Measurements from ENCODE around the gene MCL1. TPM values are rescaled to one million over a fixed set of nuclear protein-coding genes. Genes with fewer than 3 reads are reported as not detected.

Gene MCL1
- total RNA-seq, 1 donor from 2014 or later, result 268 TPM

DNA sequence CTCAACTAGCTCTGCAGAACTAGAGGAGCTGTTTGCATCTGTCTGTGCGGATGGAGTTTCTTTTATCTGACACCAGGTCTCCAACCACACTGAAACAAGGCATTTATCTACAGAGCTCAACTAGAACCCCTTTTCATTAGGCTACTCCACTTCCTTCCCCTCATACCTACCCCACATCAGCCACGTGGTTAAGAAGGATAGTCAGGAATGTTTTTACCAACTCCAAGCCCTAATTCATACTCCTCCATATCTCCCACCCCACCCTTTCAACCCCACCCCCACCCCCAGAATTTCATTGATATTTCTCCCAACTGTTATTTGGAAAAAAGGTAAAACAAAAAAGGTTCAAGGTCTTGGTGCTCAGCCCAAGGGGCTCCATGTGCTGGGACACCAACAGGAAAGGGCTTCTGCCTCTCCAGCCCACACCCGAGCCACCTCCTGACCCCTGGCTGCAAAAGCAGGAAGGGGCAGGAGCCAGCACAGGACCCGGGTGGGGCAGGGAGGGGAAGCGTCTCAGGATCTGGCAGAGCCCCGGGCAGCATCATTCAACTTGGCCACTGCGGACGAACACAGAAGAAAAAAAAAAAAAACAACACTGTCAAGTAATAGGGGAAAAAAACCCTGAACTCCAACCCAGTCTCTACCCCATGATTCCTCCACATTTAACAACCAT lies 43.0 kb upstream of the MCL1 start:
- TF ChIP-seq, protein P1, sequence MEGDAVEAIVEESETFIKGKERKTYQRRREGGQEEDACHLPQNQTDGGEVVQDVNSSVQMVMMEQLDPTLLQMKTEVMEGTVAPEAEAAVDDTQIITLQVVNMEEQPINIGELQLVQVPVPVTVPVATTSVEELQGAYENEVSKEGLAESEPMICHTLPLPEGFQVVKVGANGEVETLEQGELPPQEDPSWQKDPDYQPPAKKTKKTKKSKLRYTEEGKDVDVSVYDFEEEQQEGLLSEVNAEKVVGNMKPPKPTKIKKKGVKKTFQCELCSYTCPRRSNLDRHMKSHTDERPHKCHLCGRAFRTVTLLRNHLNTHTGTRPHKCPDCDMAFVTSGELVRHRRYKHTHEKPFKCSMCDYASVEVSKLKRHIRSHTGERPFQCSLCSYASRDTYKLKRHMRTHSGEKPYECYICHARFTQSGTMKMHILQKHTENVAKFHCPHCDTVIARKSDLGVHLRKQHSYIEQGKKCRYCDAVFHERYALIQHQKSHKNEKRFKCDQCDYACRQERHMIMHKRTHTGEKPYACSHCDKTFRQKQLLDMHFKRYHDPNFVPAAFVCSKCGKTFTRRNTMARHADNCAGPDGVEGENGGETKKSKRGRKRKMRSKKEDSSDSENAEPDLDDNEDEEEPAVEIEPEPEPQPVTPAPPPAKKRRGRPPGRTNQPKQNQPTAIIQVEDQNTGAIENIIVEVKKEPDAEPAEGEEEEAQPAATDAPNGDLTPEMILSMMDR (IDR thresholded peaks at IDR 0.05; ENCODE audit: unreplicated experiment), result no peak
- DNase-seq (ENCODE audit: low spot score in 2 of 2, unreplicated experiment in 2 of 2), result no peak
- no peaks in the 10 kb centered on the region for H3K9me3 Mint-ChIP-seq
- no peaks in the 10 kb centered on the region for H3K27me3 Mint-ChIP-seq (ENCODE audit: low read depth)
- H3K36me3 Mint-ChIP-seq, result peaks cover 42% of the 10 kb centered on the region
- peaks cover 27% of the 10 kb centered on the region for H3K4me1 Mint-ChIP-seq
- no peak overlapping the region for H3K4me3 Mint-ChIP-seq
- H3K27ac Mint-ChIP-seq, result peak overlapping the region; percentile 62

DNA sequence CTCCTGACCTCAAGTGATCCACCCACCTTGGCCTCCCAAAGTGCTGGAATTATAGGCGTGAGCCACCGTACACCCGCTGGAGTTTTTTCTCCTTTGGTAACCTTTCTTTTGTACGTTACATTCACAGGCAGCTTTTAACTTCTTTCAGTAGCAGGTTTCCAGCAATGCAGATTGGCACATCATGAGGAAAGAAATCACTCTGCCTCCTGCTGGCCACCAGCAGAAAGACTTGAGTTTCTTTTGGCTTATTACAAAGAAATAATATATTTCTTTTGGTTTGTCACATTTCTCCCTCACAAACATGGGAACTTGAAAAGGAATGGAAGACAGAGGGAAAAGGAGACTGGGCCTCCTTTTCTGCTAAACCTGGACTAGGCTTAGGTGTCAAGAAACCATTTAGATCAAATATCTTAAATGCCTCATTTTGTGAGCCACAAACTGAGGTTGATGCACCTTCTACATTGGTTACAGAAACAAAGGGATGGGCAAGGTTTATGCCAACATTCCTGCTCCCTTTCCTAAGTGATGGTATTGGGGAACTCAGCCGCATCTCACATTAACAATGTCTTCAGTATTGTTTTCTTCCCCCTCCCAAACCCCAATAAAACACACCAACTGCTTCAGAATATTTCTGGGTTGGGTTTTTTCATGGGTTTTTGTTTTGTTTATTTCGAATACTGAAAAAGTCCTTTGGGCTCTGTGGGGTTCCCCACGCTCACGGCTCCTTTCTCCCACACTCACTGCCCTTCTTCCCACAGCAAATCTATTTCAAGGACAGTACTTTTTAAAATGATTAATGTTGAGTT lies 42.3 kb upstream of the MCL1 start:
- H3K9me3 Mint-ChIP-seq, result no peaks in the 10 kb centered on the region
- TF ChIP-seq, protein P1 (IDR thresholded peaks at IDR 0.05; ENCODE audit: unreplicated experiment), result peak; percentile 79
- peak overlapping the region; percentile 44 for H3K27ac Mint-ChIP-seq

DNA sequence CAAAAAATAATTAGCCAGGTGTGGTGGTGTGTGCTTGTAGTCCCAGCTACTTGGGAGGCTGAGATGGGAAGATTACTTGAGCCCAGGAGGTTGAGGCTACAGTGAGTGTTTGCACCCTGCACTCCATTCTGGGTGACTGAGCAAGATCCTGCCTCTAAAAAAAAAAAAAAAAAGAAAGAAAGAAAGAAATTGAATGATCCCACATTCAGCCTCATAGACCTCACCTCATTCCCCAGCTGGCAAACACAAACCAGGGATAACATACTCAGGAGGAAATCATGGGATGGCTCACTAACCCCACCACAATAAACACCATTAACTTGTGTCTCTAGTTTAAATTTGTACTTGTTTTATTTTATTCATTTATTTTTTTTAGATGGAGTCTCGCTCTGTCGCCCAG lies 41.5 kb upstream of the MCL1 start:
- no peak for DNase-seq (ENCODE audit: low spot score in 2 of 2, unreplicated experiment in 2 of 2)
- Mint-ChIP-seq H3K27me3 (ENCODE audit: low read depth) (no peaks in the 10 kb centered on the region), H3K4me1 (peaks cover 27% of the 10 kb centered on the region), H3K27ac (no peak overlapping the region), H3K36me3 (peaks cover 42% of the 10 kb centered on the region), H3K4me3 (no peak overlapping the region), H3K9me3 (no peaks in the 10 kb centered on the region)
- TF ChIP-seq, protein P1 (IDR thresholded peaks at IDR 0.05; ENCODE audit: unreplicated experiment), result no peak

More for the DNA sequence above, 42.3 kb upstream of the MCL1 start:
- Mint-ChIP-seq H3K4me1 (peaks cover 27% of the 10 kb centered on the region), H3K36me3 (peaks cover 39% of the 10 kb centered on the region), H3K4me3 (no peak overlapping the region), H3K27me3 (ENCODE audit: low read depth) (no peaks in the 10 kb centered on the region)
- DNase-seq (ENCODE audit: low spot score in 2 of 2, unreplicated experiment in 2 of 2), result no peak

DNA sequence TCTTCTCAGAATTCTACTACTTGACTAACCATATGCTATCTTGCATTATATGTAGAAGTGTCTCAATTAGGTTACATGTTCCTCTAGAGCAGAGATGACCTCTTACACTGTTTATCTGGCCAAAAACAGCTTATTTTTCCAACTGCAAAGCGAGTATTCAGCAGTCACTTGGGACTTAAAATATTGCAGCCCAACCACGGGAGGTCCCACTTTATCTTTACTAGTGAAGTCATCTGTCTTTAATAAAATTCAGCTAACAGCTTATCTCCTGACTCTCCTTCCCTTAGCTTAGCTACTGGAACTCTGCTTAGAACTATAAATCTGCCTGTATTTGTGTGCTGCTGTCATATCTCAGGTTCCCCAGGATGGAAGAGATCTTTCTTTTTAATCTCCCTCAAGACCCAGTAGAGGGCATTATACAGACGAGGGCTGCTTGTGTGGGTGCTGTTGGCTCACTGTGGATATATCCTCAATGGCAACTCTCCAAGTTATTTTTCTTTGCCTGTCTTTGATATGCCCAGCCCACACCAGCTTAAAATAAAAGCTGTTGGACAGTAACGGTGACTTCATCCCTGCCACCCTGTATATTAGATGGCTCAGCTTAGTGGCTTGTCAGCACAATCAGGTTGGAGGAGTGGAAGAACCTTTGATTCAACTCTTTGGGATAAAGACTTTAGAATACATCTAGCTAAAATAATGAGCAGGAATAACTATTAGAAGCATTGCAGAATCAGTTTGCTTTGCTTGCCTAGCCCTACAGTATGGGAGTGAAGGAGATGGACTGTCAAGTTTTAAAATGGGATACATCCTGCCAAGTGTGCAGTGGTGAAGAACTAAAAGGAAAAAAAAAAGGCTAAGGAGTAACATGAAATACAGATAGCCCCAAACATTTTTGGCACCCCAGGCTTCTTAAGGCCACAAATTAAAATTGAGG lies 40.4 kb upstream of the MCL1 start:
- H3K36me3 Mint-ChIP-seq, result peaks cover 43% of the 10 kb centered on the region
- DNase-seq (ENCODE audit: low spot score in 2 of 2, unreplicated experiment in 2 of 2), result no peak
- no peak overlapping the region for H3K4me3 Mint-ChIP-seq
- TF ChIP-seq, protein P1 (IDR thresholded peaks at IDR 0.05; ENCODE audit: unreplicated experiment), result no peak
- H3K4me1 Mint-ChIP-seq, result peaks cover 27% of the 10 kb centered on the region
- peak overlapping the region; percentile 65 for H3K27ac Mint-ChIP-seq
- no peaks in the 10 kb centered on the region for H3K9me3 Mint-ChIP-seq
- no peaks in the 10 kb centered on the region for H3K27me3 Mint-ChIP-seq (ENCODE audit: low read depth)

DNA sequence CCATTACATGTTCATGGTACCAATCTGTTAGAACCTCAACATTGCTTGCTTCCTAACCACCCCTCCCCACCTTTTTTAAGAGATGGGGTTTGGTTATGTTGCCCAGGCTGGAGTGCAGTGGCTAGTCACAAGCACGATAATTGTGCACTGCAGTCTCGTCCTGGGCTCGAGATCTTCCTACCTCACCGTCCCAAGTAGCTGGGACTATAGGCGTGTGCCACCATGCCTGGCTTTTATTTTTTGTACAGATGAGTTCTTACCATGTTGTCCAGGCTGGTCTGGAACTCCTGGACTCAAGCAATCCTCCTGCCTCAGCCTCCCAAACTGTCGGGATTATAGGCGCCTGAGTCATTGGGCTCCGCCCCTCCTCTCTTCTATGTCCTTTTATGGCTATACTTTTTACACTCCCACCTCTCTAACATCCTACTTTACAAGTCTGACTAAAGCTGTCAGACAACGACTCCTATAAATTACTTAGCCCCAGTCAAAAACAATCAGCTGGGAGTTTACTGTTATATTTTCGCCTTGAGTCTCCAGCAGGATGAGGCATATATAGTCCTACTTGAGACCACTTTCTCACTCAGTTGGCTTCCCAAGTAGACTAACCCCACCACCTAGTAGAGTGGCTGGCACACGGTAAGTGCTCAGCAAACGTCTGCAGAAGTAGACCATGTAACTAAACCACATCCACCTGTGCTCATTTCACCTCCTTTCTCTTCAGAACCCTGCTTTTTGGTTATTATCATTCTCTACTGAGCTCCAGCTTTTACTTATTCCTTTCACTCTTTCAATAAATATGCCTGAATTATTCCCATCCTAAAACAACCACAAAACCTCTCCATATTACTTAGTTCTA lies 36.2 kb upstream of the MCL1 start:
- no peak for DNase-seq (ENCODE audit: low spot score in 2 of 2, unreplicated experiment in 2 of 2)
- Mint-ChIP-seq H3K36me3 (peaks cover 35% of the 10 kb centered on the region), H3K9me3 (no peaks in the 10 kb centered on the region), H3K27me3 (ENCODE audit: low read depth) (no peaks in the 10 kb centered on the region), H3K4me1 (peaks cover 19% of the 10 kb centered on the region), H3K4me3 (no peak overlapping the region), H3K27ac (no peak overlapping the region)
- TF ChIP-seq, protein P1 (IDR thresholded peaks at IDR 0.05; ENCODE audit: unreplicated experiment), result no peak

All from mesothelial cell of epicardium (in vitro differentiated cells).